ENCODE measurements around the gene TSPO. TPM values are rescaled to one million over a fixed set of nuclear protein-coding genes. Genes with fewer than 3 reads are reported as not detected.

Gene TSPO
- total RNA-seq, 1 donor from 2014 or later, result 435 TPM

DNA sequence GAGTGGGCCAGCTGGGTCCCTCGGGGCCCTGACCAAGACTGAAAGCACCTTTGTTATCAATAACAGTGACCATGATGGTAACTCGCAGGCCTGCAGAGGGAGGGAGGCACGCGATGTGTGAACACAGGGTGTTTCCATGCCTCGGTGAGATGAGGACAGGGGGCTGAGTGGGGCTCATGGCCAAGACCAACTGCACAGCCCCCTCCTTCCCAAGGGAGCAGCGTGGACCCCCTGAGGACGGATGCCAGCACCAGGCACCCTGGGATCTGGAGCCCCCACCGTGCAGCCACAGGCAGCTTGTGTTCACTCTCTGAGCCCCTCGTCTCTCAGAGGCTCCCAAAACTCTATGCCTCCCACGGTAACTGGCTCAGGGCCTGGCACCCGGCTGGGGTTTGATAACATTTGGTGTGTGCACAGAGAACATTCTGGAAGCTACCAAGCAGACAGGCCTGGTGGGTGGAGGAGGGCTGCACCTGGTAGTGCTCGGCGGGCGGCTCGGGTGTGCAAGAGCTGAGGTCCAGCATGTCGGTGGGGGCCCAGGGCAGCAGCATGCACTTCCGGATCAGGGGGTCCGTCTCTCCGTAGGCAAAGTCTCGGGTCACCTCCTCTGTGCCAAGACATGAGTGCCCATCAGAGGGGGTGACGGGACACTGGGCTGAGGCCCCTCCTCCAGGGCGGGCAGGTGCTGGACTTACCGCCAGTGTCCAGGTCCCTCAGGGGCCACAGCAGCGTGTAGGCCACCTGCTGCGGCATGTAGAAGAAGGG lies 28.0 kb downstream of the TSPO start:
- ATAC-seq, result no peak

DNA sequence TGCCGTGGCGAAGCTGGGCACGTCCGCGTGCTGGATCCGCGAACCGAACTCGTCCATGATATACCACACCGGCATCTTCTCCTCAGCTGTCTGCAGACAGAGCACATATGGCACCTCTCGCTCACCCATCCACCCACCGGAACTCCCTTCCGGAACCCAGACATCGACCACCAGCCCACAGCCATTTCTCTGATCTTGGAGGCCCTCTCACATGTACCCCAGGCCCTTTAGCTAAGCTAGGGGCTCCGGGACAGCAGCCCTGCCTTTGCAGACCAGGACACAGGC lies 28.5 kb downstream of the TSPO start:
- ATAC-seq, result no peak

DNA sequence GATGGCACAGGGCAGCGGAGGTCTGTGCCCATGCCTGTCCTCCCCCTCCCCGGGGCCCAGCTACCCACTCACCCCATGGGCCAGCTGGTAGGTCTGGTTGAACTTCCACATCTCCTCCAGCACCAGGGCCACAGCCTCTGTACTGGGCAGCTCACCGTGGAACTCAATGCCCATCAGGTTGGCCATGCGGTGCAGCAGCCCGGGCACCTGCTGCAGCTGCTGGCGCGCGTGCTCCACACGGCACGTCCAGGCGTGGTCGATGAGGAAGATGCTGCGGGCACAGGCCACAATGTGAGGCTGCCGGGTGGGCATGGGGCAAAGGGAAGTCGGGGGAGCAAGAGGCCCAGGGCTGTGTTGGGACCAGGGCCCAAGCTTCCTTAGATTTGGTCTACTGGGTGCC lies 29.3 kb downstream of the TSPO start:
- no peak for ATAC-seq

DNA sequence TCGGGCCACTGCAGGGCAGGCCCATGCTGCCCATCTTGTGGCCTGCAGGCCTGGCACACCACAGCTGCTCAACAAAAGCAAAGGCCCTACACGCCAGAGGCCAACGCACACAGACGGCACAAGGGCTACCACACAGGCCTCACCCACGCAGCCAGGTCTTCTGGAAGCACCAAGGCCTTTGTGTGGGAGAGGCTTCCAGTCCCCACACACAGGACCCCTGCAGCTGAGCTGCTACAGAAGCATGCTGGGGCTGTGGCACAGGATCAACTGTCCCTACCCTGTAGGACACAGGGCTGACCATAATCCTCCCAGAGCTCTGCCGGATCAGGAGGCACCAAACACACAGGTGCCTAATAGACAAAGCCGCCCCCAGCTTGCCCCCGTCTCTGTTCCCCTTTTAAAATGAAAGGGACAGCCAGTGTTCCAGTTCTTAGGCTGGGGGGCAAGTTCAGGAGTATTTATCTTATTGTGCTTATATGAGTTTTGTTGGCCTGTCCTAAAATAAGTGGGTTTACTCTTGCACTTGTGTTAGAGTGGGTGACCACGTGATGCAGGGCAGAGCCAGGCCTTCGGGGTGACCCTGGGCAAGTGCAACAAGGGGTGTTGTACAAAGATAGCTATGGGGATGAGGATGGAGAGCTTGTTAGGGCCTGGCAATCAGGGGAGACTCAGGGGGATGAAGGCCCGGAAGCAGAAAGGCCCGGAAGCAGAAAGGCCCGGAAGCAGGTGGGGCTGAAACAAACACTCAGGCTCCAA lies 30.1 kb downstream of the TSPO start:
- ATAC-seq, result no peak

DNA sequence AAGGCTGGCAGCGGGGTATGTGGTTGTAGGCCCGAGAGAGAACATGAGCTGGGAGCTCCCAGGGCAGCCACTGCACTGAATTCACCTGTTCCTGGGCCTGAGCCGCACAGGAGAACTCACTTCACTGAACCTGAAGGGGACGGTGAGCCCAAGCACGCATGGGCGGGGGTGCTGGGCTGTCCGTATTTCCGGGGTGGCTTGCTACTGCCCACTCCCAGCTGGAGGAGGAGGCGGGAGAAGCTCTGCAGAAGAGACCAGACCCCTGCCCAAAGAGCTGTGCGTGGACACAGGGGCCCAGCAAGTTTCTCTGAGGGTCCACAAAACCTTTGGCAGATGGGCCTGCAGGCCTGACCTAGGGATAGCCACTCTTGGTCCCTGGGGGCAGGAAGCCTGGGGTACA lies 30.8 kb downstream of the TSPO start:
- no peak for ATAC-seq

DNA sequence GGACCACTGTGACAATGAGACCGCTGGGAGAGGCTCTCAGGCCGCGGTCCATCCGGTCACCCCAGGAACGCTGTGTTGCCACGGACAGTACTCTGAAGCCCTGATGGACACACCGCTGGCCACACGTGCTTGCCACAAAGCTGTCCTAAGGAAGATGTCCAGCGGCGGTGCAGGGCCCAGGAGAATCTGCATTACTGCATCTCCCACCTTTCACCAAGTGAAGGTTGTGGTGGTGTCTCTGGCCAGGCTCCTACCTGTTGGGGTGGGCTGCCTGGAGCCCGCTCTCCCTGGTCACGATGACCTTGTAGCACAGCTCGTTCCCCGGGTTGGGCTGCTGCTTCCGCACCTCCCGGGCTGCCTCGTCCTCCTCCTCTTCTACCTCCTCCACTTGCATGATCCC lies 31.4 kb downstream of the TSPO start:
- ATAC-seq, result no peak

DNA sequence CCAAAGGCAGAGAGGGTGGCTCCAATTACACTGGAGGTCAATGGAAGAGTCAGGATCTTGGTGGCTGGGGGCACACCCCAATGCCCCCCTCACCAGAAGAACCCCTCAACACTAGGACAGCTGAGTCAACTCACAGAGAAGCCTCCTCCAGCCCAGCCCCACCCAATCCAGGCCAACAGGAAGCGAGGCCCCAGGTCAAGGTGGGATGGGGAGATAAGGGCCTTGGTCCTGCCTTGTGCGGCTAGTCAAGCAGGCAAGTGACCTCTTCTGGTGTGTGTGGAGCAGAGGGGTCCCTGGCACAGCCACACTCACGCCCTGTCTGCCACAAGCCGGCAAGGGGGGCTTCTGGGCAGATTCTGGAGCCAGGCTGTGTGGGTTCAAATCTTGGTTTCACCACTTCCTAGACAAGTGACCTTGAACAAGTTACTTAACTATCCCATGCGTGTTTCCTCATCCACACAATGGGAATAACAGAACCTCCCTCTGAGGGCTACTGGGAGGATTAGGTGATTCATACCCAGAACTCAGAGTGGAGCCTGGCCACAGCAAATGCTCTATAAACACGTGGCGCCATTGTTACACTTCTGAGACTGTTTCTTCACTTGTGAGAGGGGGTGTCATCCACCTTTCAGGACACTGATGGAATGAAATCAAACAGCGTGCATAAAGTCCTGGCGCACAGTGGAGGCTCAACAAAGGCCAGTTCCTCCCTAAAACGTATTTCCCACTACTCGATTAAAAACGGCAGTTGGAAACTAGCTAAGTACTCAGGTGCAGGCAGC lies 32.3 kb downstream of the TSPO start:
- peak; percentile 43 for ATAC-seq

DNA sequence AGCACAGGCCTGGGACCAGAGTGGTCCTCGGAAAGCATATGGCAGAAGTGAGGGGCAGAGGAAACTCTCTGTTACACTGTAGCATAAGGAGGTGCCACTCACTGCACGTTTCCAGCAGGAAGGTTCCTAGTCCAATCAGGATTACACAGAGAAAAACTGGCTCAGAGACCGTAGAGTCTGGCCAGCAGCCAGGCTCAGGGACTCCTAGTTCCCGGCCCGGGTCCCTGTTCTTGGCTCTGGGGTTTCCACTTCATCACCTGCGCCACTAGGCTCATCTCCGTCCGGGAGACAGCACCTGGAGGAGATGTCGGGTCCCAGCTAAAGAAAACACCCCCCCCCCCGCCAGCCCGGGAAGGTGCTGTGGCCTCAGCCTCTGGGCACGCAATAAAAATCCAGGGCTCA lies 34.5 kb downstream of the TSPO start:
- peak; percentile 2 for ATAC-seq

DNA sequence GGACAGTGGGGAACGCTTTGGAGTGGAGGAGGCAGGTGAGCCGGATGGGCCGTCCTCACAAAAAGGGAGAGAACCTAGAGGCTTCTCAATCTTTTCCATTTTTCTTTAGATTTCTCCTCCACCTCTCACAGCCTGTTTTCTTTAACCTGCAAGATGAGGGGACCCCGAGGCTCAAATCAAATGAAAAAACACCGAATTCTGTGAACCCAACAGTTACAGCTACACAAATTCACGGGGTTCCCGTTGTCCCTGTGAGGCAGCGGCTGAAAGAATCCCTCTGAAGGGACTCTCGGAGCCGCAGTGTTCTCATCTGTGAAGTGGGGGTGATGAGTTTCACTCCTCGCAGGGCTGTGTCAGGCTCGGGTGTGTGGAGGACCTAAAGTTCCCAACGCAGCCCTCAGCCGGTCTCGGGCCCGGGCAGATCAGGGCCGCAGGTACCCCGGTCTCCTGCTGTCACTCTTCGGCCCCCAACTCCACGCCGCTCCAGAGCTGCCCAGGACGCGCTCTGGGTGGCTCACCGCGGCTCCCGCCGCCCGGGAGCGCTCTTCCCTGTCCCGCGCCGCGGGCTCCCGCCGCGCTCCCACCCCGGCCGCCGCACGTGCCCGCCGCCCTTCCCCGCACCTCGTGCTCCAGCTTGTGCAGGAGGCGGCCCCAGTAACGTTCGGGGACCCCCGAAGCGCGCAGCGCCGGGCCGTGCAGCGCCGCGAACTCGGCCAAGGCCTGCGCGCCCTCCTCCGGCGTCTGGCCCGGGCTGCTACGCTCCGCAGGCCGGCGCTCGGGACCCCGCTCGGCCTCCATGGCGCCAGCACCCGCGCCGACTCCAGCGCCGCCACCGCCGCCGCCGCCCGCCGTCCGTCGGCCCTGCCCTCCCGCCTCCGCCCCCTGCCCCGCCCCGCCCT lies 35.2 kb downstream of the TSPO start, which contains the start of gene TTLL12:
TTLL12 (minus strand) TSS at position 863 of the 899 bp plus-strand sequence; CDS start at position 798, 65 bp downstream.
- peak; percentile 15 for ATAC-seq

DNA sequence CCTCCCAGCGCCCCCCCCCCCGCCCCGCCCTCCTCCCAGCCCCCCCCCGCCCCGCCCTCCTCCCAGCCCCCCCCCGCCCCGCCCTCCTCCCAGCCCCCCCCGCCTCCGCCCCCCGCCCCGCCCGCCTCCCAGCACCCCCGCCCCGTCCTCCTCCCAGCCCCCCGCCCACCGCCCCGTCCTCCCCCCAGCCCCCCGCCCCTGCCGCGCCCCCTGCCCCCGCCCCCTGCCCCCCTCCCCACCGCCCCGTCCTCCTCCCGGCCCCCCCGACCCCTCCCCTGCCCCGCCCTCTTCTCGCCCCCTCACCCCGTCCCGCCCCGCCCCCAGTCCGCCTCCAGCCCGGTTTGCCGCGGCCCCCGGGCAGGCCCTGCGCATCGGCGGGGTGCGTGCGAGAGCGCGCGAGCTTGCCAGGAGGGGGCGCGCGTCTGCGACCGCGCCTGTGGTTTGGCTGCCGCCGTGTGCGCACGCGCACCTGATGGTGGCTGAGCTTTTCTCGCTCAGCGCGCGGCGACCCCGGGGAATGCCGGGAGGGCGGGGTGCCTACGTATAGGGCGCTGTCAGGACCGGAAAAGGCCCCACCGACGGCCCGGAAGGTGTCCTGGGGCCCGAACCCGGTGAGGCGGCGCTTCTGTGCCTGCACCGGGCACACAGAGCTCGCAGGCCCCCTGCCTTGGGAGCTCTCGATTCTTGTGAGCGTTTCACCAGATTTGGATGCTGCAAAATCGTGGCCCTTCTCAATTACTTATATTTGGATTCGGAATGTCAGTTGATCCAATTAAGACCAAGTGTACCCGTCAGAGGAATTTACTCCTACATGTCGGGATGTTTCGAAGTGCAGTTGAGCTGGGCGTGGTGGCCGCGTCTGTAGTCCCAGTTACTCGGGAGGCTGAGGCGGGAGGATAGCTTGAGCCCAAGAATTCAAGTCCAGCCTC lies 36.1 kb downstream of the TSPO start:
- peak; percentile 82 for ATAC-seq

DNA sequence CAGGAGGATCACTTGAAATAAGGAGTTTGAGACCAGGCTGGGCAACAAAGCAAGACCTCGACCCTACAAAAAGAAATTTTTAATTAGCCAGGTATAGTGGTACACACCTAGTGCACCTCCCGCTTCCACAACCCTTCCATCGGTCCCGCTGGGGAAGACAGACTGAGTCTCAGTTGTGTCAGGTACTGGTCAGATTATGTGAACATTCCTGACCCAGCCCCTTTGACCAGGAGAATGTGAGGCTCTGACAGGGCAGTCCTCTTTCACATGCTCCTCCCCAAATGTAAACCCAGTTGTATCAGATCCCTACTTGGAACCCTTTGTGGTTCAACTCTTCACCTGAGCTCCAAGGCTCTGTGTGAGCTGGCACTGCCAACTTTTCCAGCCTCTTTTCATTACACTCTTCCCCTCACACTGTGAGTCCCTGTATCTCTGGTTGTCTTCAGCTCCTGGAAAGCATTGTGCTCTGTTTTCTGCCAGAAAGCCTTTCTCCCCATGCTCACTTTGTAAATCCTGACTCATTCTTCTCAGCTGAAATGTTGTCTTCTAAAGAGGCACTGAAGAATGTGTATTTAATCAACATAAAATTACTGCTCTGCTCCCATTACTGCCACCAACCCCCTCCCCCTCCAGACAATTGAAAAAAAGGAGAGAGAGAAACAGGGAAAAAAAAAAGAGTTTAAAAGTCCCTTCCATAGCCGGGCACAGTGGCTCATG lies 37.6 kb downstream of the TSPO start:
- ATAC-seq, result no peak

DNA sequence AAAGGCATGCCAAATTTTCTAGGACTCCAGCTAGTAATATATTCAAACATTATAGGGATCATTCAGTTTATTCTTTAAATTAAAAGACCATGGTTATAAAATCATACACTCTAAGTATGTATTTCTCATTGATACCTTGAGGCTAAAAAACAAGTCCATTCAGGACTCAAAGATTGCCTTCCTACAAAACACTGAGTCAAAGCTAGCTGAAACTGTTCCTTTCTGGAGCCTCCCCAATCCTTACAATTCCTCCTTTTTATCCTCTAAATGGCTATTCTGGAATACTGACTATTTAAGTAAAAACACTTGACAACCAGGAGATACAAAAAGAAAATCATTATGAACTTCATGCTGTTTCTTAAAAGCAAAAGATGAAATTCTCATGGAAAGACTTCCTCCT lies 40.5 kb downstream of the TSPO start:
- no peak for ATAC-seq

DNA sequence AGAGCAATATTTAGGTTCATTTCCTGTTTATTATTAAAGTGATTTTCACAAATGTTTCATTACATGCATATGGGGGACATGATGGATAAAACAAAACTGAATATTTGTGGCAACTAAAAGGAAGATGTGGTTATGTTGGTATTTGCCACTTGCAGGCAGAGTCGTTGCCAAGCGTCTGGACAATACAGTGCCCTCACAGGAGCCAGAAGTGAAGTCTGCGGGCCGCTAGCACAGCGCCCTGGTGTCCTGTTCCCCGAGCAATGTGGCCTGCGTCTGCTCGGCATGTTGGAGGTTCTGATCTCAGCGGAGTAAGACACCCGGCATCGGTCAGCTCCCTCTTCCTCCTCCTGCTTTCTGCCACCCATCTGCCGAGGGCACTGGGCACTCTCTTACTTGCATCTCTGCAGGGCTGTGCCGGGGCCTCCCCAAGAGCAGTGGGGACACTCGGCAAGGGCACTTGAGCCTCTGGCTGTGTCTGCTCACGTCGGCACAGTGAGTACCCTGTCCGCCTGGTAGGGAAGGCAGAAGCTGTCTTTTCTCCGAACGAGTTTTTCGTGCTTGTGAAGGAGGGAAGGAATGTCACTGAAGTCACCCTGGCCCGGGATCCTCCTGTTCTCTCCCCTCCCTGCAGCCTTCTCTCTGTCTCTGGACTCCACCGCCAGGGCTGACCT lies 46.0 kb downstream of the TSPO start:
- ATAC-seq, result no peak

DNA sequence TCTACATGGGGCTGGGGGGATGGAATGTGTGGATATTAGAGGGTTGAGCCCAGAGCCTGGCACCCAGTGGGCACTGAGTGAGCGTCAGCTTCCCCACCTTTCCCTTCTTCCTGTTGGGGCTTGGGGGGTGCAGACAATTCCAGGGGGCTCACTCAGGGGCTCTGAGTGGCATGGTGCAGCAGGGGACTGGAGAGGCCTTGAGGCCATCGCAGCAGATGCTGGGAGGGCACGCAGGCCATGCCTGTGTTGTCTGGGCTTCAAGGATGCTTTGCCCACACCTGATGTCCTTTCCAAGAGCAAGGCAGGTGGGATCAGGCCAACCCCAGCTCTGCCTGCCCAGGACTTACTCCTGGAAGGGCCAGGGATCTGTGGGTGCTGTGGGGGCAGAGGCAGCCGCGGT lies 46.8 kb downstream of the TSPO start:
- peak; percentile 20 for ATAC-seq

DNA sequence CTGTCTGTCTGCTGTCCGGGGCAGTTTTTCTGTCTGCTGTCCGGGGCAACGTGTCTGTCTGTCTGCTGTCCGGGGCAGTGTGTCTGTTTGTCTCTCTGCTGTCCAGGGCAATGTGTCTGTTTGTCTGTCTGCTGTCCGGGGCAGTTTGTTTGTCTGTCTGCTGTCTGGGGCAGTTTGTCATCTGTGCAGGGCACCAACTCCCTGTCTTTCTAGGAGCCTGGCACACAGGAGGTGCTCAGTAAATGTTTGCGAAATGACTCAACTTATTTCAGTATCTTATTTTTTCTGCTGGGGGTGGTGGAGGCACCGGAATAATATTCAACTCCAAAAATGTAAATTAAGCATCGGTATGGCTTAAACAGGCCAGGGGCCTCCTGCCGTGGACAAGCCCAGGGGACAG lies 47.6 kb downstream of the TSPO start:
- no peak for ATAC-seq

DNA sequence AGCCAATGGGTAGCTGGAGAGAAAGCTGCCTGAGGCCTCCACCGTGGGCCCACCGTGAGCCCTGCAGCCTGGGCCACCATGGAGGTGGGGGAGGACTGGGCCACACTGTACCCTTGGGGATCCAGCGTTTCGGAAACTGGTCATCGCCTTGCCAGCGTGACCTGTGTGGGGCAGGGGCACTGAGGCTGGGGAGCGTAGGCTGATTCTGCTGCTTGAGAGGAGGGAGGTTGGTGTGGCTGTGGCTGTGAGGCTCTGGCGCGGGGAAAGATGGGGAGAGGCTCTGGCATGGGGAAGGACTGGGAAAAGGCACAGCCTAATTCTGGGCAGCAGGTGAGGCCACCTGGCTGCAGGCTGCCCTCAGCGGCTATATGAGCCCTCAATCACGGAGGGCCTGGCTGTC lies 48.2 kb downstream of the TSPO start:
- peak; percentile 7 for ATAC-seq

DNA sequence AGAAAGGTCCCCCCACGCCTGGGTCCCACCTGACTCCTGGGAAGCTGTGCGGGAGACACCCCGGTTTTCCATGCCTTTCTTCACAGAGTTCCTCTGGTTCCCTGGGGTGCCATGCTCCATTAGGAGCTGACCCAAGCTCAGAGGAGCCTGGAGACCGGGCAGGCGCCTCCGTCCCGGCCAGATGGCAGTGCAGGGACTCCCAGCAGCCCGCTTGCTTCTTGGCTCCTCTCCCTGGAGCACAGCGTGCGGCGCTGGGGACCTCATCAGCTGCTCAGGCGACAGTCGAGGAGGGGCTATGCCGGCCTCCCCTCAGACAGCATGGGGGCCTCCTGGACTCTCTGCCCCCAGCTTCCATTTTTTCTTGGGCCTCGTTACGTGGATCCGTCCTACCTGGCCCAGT lies 48.7 kb downstream of the TSPO start:
- no peak for ATAC-seq

DNA sequence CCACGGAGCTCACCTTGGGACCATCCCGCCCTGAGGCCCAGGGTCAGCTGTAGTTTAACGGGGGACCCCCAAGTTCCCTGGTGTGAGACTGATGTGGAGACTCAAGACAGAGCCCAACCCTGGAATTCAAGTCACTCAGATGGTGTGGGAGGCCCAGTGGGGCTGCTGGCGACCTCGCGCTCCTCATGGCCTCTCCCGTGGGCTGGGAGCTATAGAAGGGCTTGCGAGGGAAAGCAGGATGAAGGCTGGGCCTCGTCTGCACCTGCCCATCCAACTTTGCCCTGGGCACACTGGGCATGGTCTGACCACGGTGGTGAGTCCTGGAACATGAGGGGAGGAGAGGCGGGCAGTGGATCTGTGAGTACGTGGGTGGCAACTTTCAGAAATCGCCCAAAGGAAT lies 49.2 kb downstream of the TSPO start:
- ATAC-seq, result no peak

DNA sequence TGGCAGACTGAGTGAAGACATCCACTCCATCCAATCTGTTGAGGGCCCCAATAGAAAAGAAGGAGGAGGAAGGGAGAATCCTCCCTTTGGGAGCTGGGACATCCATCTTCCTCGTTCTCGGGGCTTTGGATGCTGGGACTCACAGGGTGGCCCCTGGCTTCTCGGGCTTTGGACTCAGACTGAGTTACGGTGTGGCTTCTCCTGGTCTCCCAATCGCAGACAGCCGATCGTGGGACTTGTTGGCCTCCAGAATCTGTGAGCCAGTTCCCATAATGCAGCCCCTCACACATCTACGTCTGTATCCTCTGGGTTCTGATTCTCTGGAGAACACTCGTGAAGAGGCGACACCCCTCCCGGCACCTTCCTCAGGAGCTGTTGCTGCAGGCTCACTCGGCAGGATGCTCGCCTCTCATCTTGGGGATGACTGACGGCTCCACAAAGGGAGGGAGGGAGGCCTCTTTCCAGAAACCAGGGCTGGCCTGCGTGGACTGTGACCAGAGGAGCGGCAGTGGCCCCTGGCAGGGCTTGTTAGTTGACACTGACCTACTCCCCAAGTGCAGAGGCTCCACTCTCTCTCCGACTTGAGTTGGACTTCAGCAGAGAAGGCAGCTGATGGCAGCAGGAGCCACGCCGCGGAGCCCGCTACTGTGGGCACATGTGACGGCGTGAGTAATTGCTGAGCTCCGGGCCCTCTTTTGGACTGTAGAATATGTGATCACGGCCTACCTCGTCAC lies 50.3 kb downstream of the TSPO start:
- ATAC-seq, result no peak

Measured in esophagus mucosa (tissue), 1 donor.